Fibroblast of lung (primary cell): ENCODE results near the gene PRRX1. TPM values are rescaled to one million over a fixed set of nuclear protein-coding genes. Genes with fewer than 3 reads are reported as not detected.

Experiments
- DNase-seq, 2 donors: peaks; one replicate each; pipeline versions ENCODE4 v3.0.0 to v3.0.0-alpha.2; 2010; ENCODE audit warnings: low read depth in 2 of 2
- H2AFZ ChIP-seq: 2 replicates; pipeline ENCODE4 v1.5.1; 2012; ENCODE audit warnings: low read length, control low read depth, inconsistent platforms
- H3K27ac ChIP-seq: 2 replicates; pipeline ENCODE4 v1.5.1; 2011; ENCODE audit warnings: low read length, control low read depth; ENCODE audit not compliant: insufficient read depth
- H3K27me3 ChIP-seq: 2 replicates; pipeline ENCODE4 v1.5.1; 2011; ENCODE audit warnings: mild to moderate bottlenecking, low read length; ENCODE audit not compliant: control insufficient read depth, insufficient read depth
- H3K36me3 ChIP-seq: 2 replicates; pipeline ENCODE4 v1.5.1; 2011; ENCODE audit warnings: low read length; ENCODE audit not compliant: control insufficient read depth, insufficient read depth
- H3K4me1 ChIP-seq: 2 replicates; pipeline ENCODE4 v1.5.1; 2011; ENCODE audit warnings: low read length; ENCODE audit not compliant: control insufficient read depth, insufficient read depth; ENCODE audit errors: extremely low read depth
- H3K4me2 ChIP-seq: 2 replicates; pipeline ENCODE4 v1.5.1; 2011; ENCODE audit warnings: low read length, control low read depth; ENCODE audit not compliant: insufficient read depth; ENCODE audit errors: extremely low read depth
- H3K4me3 ChIP-seq, 4 experiments: fragments of 200-600 bp in 1 of 4; sonication (generic) in 1 of 4; replicated peaks in 1 of 4; 2 replicates each; pipeline ENCODE4 v1.5.1; 2011 to 2016; ENCODE audit warnings: low read length in 4 of 4, low read depth in 3 of 4, mild to moderate bottlenecking in 3 of 4, control low read depth in 2 of 4, inconsistent platforms in 1 of 4, mixed read lengths in 1 of 4; ENCODE audit not compliant: insufficient read depth in 1 of 4; ENCODE audit errors: control extremely low read depth in 1 of 4
- H3K79me2 ChIP-seq: 2 replicates; pipeline ENCODE4 v1.5.1; 2012; ENCODE audit warnings: mild to moderate bottlenecking, low read length, inconsistent platforms; ENCODE audit not compliant: control insufficient read depth, insufficient read depth
- H3K9ac ChIP-seq: 2 replicates; pipeline ENCODE4 v1.5.1; 2011; ENCODE audit warnings: mild to moderate bottlenecking, low read length, control low read depth; ENCODE audit not compliant: insufficient read depth
- H3K9me3 ChIP-seq: 2 replicates; pipeline ENCODE4 v1.5.1; 2012; ENCODE audit warnings: low read depth, low read length; ENCODE audit not compliant: control insufficient read depth, insufficient read depth
- H4K20me1 ChIP-seq: 2 replicates; pipeline ENCODE4 v1.5.1; 2011; ENCODE audit warnings: low read length; ENCODE audit not compliant: control insufficient read depth, insufficient read depth; ENCODE audit errors: extremely low read depth
- EZH2 ChIP-seq: IDR thresholded peaks from 2 replicates; pipeline ENCODE4 v1.5.1; 2012; ENCODE audit warnings: low read length, control low read depth, mild to moderate bottlenecking; ENCODE audit errors: missing control alignments
- polyA plus RNA-seq, 2 donors: library from polyadenylated mRNA; depleted of rRNA in 1 of 2; stranded (reverse) in 1 of 2; unstranded in 1 of 2; fragments of >200 nt; gene quantifications; 2 replicates each; pipeline ENCODE4 v1.2.1, GENCODE V29; 2011 to 2012; ENCODE audit warnings: missing spikeins in 1 of 2
- total RNA-seq: library from RNA; depleted of rRNA; stranded (reverse); fragments of >200 nt; gene quantifications from 2 replicates; pipeline ENCODE4 v1.2.1, GENCODE V29; 2014
- TF ChIP-seq, protein P1 (sequence below), 2 donors: IDR thresholded peaks in 1 of 2; conservative IDR thresholded peaks in 1 of 2; 1 replicate in 1 of 2; 2 replicates in 1 of 2; pipeline ENCODE4 v1.5.1; 2011 to 2012; ENCODE audit warnings: low read length in 2 of 2, control low read depth in 1 of 2, inconsistent platforms in 1 of 2, low read depth in 1 of 2, mild to moderate bottlenecking in 1 of 2

PRRX1 gene
- total and polyA plus RNA-seq, 2 donors (not counting 1 experiment from before 2014, with no cell fraction given): 128 to 349 TPM

DNA sequence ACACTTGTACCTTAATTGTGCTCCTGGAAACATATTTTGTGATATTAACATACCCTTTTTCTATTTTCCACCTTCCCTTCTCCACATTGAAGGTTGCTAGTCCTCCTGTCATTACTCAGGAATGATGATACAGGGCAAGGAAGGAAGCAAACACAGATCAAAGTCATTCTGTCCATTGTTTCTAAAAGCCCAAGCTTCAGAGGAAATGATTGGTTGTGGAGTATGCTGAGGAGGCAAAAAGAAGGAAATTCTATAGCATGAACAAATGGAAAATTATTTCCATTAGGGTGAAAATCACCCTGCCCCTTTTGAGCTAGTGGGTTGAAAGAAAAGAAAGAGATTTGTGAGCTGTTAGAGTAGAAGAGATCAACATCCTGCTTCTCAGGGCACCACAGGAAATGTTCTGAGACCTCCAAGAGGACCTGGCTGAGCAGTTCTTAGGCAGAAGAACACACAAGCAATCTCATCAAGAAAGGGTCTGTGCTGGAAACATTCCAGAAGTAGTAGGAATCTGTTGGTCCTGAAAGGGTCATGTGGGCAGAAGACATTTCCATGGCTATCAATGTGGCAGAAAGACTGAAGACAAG lies 29.0 kb upstream of the PRRX1 start:
- no peak for TF ChIP-seq EZH2
- TF ChIP-seq, protein P1, sequence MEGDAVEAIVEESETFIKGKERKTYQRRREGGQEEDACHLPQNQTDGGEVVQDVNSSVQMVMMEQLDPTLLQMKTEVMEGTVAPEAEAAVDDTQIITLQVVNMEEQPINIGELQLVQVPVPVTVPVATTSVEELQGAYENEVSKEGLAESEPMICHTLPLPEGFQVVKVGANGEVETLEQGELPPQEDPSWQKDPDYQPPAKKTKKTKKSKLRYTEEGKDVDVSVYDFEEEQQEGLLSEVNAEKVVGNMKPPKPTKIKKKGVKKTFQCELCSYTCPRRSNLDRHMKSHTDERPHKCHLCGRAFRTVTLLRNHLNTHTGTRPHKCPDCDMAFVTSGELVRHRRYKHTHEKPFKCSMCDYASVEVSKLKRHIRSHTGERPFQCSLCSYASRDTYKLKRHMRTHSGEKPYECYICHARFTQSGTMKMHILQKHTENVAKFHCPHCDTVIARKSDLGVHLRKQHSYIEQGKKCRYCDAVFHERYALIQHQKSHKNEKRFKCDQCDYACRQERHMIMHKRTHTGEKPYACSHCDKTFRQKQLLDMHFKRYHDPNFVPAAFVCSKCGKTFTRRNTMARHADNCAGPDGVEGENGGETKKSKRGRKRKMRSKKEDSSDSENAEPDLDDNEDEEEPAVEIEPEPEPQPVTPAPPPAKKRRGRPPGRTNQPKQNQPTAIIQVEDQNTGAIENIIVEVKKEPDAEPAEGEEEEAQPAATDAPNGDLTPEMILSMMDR (conservative IDR thresholded peaks at IDR 0.05 in 1 of 2, IDR thresholded peaks at IDR 0.05 in 1 of 2; ENCODE audit: low read depth in 1 of 2, low read length in 2 of 2): no peak
- H3K27ac ChIP-seq: peak overlapping the region; percentile 74

DNA sequence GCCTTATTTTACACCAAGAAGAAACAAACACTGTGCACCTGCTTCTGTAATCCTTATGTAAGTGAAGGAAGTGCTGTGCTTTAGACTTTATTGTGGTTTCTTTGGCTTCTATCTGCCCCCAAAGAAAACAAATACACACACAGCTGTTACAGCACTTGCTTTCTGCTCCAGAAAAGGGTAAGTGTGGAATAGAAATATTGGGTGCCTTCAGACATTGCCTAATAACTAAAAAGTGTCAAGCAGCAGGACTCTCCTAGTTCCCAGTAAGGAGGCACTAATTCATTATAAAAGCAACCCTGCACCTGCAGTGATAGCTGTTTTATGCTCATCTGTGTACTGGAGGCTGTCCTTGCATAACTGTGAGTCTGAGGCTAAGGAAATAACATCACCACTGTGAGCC lies 23.4 kb upstream of the PRRX1 start:
- DNase-seq: peak in 1 of 2 donors; percentile 26
- H3K4me3 ChIP-seq: no peak overlapping the region
- H3K36me3 ChIP-seq: no peaks in the 10 kb centered on the region
- no peaks in the 10 kb centered on the region for H4K20me1 ChIP-seq
- no peaks in the 10 kb centered on the region for H3K9me3 ChIP-seq
- TF ChIP-seq EZH2: no peak
- TF ChIP-seq, protein P1 (conservative IDR thresholded peaks at IDR 0.05 in 1 of 2, IDR thresholded peaks at IDR 0.05 in 1 of 2; ENCODE audit: low read depth in 1 of 2, low read length in 2 of 2): no peak
- H3K27me3 ChIP-seq: no peaks in the 10 kb centered on the region
- no peak overlapping the region for H3K27ac ChIP-seq
- H3K4me2 ChIP-seq: no peak overlapping the region
- no peaks in the 10 kb centered on the region for H3K79me2 ChIP-seq
- H3K9ac ChIP-seq: no peak overlapping the region
- no peak overlapping the region for H2AFZ ChIP-seq
- H3K4me1 ChIP-seq: no peaks in the 10 kb centered on the region

More for the DNA sequence above, 29.0 kb upstream of the PRRX1 start:
- Histone ChIP-seq H4K20me1 (no peaks in the 10 kb centered on the region), H3K36me3 (no peaks in the 10 kb centered on the region), H2AFZ (peak overlapping the region; percentile 49), H3K27me3 (no peaks in the 10 kb centered on the region), H3K4me1 (peaks cover 6% of the 10 kb centered on the region), H3K4me2 (peak overlapping the region; percentile 52), H3K4me3 (no peak overlapping the region), H3K79me2 (no peaks in the 10 kb centered on the region), H3K9ac (no peak overlapping the region), H3K9me3 (no peaks in the 10 kb centered on the region)
- peak in 1 of 2 donors; percentile 50 for DNase-seq

DNA sequence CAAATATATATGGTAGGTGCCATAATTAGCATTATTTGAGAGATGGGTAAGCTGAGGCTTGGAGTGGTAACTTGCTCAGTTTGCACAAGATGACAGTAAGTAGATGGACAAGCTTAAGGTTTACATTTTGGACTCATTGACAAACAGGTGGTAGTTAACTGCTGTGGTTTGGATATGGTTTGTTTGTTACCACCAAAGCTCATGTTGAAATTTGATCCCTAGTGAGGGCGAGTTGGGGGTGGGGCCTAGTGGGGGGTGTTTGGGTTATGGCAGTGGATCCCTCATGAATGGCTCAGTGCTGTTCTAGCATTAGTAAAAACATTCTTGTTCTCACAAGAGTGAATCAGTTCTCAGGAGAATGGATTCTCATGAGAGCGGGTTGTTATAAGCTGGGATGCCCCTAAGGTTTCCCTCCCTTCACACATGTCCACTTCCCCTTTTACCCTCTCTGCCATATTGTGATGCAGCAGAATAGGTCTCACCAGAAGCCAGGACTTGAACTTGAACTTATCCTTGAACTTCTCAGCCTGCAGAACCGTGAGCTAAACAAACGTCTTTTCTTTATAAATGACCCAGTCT lies 6.6 kb upstream of the PRRX1 start:
- H3K36me3 ChIP-seq: no peaks in the 10 kb centered on the region
- no peaks in the 10 kb centered on the region for H3K27me3 ChIP-seq
- H4K20me1 ChIP-seq: no peaks in the 10 kb centered on the region
- H3K4me2 ChIP-seq: no peak overlapping the region
- no peak overlapping the region for H2AFZ ChIP-seq
- no peaks in the 10 kb centered on the region for H3K9me3 ChIP-seq
- no peak for DNase-seq
- H3K4me3 ChIP-seq: no peak overlapping the region
- H3K4me1 ChIP-seq: no peaks in the 10 kb centered on the region
- H3K27ac ChIP-seq: no peak overlapping the region
- no peak overlapping the region for H3K9ac ChIP-seq
- TF ChIP-seq EZH2: no peak
- TF ChIP-seq, protein P1 (conservative IDR thresholded peaks at IDR 0.05 in 1 of 2, IDR thresholded peaks at IDR 0.05 in 1 of 2; ENCODE audit: low read depth in 1 of 2, low read length in 2 of 2): no peak
- no peaks in the 10 kb centered on the region for H3K79me2 ChIP-seq
